ENCODE data around the gene NCKAP5. TPM values are rescaled to one million over a fixed set of nuclear protein-coding genes. Genes with fewer than 3 reads are reported as not detected.

Gene NCKAP5
- total and polyA plus RNA-seq, 2 donors (not counting 1 experiment from before 2014, with no cell fraction given): not detected

- H3K4me2 ChIP-seq (replicated peaks; ENCODE audit: low read depth, low read length, poor library complexity, severe bottlenecking): no peak overlapping the region
- no peak for DNase-seq
- intact Hi-C loops (cut with micrococcal nuclease): no loop called here
- no peaks in the 10 kb centered on the region for H3K9me3 Mint-ChIP-seq (ENCODE audit: insufficient read depth)
- no peak overlapping the region for H3K27ac ChIP-seq (ENCODE audit: low read length in 2 of 2)
- H4K20me1 ChIP-seq (ENCODE audit: control insufficient read depth, insufficient read depth, low read length, poor library complexity, severe bottlenecking): no peaks in the 10 kb centered on the region
- no peak overlapping the region for H3K4me3 Mint-ChIP-seq
- H3K79me2 ChIP-seq (ENCODE audit: control insufficient read depth, insufficient read depth, low read length): no peaks in the 10 kb centered on the region
- no peak overlapping the region for H3K4me3 ChIP-seq (ENCODE audit: control extremely low read depth in 1 of 5, extremely low read depth in 1 of 5, insufficient read depth in 1 of 5, low read depth in 2 of 5, low read length in 4 of 5)
- peaks cover 24% of the 10 kb centered on the region for H3K27me3 Mint-ChIP-seq
- H3K9ac ChIP-seq (ENCODE audit: low read length): no peak overlapping the region
- H2AFZ ChIP-seq (ENCODE audit: insufficient read depth, low read depth, low read length, poor library complexity, severe bottlenecking): no peak overlapping the region
- no peaks in the 10 kb centered on the region for H3K9me3 ChIP-seq (ENCODE audit: control extremely low read depth in 1 of 3, control insufficient read depth in 2 of 3, insufficient read depth in 1 of 3, low read length in 2 of 3)
- no peak for ATAC-seq (ENCODE audit: low read depth)
- H3K27me3 ChIP-seq (replicated peaks in 1 of 4; ENCODE audit: control extremely low read depth in 1 of 4, control insufficient read depth in 3 of 4, insufficient read depth in 4 of 4, low read length in 3 of 4): no peaks in the 10 kb centered on the region
- ChIA-PET POLR2A (no interaction called here), CTCF (no interaction called here)
- no peaks in the 10 kb centered on the region for H3K4me1 Mint-ChIP-seq
- H3K4me1 ChIP-seq (ENCODE audit: control insufficient read depth in 2 of 2, insufficient read depth in 2 of 2, low read length in 2 of 2): no peaks in the 10 kb centered on the region
- no peaks in the 10 kb centered on the region for H3K36me3 ChIP-seq (replicated peaks in 1 of 2; ENCODE audit: control extremely low read depth in 1 of 2, control insufficient read depth in 1 of 2, extremely low read depth in 1 of 2, insufficient read depth in 2 of 2, low read length in 1 of 2)
- no peak overlapping the region for H3K27ac Mint-ChIP-seq
- TF ChIP-seq EZH2 (IDR thresholded peaks at IDR 0.05; ENCODE audit: borderline replicate concordance, insufficient read depth, low read depth, low read length, poor library complexity, severe bottlenecking): no peak
- TF ChIP-seq CTCF (IDR thresholded peaks at IDR 0.05): no peak
Observed at GRCh38 chr2:133483181-133483580, 85.1 kb downstream of the NCKAP5 start.

- Mint-ChIP-seq H3K27me3 (peaks cover 13% of the 10 kb centered on the region), H3K27ac (no peak overlapping the region), H3K4me3 (no peak overlapping the region), H3K9me3 (ENCODE audit: insufficient read depth) (no peaks in the 10 kb centered on the region), H3K4me1 (no peaks in the 10 kb centered on the region)
- no peak for TF ChIP-seq CTCF (IDR thresholded peaks at IDR 0.05)
- no peak for TF ChIP-seq EZH2 (IDR thresholded peaks at IDR 0.05; ENCODE audit: borderline replicate concordance, insufficient read depth, low read depth, low read length, poor library complexity, severe bottlenecking)
- Histone ChIP-seq H3K4me1 (ENCODE audit: control insufficient read depth in 2 of 2, insufficient read depth in 2 of 2, low read length in 2 of 2) (no peaks in the 10 kb centered on the region), H3K79me2 (ENCODE audit: control insufficient read depth, insufficient read depth, low read length) (no peaks in the 10 kb centered on the region), H3K9ac (ENCODE audit: low read length) (no peak overlapping the region), H3K27ac (ENCODE audit: low read length in 2 of 2) (no peak overlapping the region), H3K27me3 (replicated peaks in 1 of 4; ENCODE audit: control extremely low read depth in 1 of 4, control insufficient read depth in 3 of 4, insufficient read depth in 4 of 4, low read length in 3 of 4) (no peaks in the 10 kb centered on the region), H3K4me3 (ENCODE audit: control extremely low read depth in 1 of 5, extremely low read depth in 1 of 5, insufficient read depth in 1 of 5, low read depth in 2 of 5, low read length in 4 of 5) (no peak overlapping the region), H3K9me3 (ENCODE audit: control extremely low read depth in 1 of 3, control insufficient read depth in 2 of 3, insufficient read depth in 1 of 3, low read length in 2 of 3) (no peaks in the 10 kb centered on the region), H4K20me1 (ENCODE audit: control insufficient read depth, insufficient read depth, low read length, poor library complexity, severe bottlenecking) (no peaks in the 10 kb centered on the region), H3K36me3 (replicated peaks in 1 of 2; ENCODE audit: control extremely low read depth in 1 of 2, control insufficient read depth in 1 of 2, extremely low read depth in 1 of 2, insufficient read depth in 2 of 2, low read length in 1 of 2) (no peaks in the 10 kb centered on the region), H2AFZ (ENCODE audit: insufficient read depth, low read depth, low read length, poor library complexity, severe bottlenecking) (no peak overlapping the region), H3K4me2 (replicated peaks; ENCODE audit: low read depth, low read length, poor library complexity, severe bottlenecking) (no peak overlapping the region)
- DNase-seq (no peak), ATAC-seq (ENCODE audit: low read depth) (no peak)
- ChIA-PET CTCF (no interaction called here), POLR2A (no interaction called here)
- 91% methylated on average over 6 of the region's 7 CpGs for WGBS (ENCODE audit: insufficient coverage)
- intact Hi-C loops (cut with micrococcal nuclease): no loop called here
Observed at GRCh38 chr2:133480707-133481429, 87.4 kb downstream of the NCKAP5 start.
